NOMO-1 (cell line): Measurements from ENCODE around the gene GJC2.
A peak's percentile ranks its signal among the peaks of the same experiment; 100 is the strongest.

Experiments
- DNase-seq, 2 experiments: peaks; one replicate each; lab custom pipeline; 2025; ENCODE audit not compliant: unreplicated experiment in 2 of 2; lab: John Stamatoyannopoulos, UW

Gene GJC2

DNA sequence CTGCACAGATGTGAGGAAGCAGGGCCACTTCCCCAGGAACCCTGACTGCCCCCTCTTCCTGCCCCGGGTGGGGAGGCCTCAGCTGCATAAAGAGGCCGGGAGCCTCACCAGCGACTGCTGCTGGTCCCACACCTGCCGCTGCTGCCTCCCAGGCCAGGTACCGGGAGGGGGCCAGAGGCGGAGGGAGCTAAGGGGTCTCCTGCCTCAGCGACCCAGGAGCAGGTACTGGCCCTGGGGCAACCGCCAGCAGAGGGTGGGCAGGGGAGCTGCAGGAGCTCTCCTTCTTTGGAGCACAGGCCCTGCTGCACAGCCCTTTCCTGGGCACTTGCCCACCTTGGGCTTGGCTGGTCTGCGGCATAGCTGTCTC lies 6.8 kb downstream of the GJC2 start:
- no peak for DNase-seq

DNA sequence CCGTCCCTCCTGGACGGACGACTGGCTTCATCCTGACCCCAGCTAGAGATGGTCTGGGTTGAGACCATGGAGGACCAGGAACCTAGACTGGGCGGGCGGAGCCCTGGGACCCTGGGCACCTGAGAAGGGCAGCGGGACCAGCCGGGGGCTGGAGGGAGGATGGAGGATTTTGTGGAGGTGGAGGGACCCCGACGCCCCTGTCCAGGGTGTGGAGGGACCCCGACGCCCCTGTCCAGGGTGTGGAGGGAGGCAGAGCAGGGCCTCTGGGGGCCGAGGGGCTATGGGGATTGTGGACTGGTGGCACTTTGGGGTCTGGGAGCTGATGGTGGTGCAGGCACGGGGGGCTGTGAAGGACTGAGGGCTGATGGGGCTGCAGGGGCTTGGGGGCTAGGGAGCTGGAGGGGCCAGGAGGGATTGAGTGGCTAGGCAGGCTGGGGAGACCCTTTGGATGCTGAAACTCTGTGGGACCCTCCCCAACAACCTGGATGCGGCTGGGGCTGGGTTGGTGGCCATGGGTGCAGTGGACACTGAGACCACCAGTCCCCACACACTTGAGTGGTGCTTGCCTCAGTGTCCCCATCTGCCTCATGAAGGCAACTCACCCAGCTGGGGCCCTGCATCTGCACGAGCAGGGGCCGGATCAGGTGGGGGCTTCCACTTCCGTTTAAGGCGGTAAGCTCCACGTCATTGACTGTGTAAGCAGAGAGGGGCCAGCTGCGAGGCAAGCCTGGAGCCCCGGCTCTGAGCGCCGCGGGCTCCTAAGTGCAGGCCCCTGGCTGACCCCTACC lies 7.4 kb downstream of the GJC2 start:
- no peak for DNase-seq

DNA sequence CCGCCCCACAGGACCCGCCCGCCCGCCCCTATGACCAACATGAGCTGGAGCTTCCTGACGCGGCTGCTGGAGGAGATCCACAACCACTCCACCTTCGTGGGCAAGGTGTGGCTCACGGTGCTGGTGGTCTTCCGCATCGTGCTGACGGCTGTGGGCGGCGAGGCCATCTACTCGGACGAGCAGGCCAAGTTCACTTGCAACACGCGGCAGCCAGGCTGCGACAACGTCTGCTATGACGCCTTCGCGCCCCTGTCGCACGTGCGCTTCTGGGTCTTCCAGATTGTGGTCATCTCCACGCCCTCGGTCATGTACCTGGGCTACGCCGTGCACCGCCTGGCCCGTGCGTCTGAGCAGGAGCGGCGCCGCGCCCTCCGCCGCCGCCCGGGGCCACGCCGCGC lies 8.0 kb downstream of the GJC2 start:
- DNase-seq: no peak

DNA sequence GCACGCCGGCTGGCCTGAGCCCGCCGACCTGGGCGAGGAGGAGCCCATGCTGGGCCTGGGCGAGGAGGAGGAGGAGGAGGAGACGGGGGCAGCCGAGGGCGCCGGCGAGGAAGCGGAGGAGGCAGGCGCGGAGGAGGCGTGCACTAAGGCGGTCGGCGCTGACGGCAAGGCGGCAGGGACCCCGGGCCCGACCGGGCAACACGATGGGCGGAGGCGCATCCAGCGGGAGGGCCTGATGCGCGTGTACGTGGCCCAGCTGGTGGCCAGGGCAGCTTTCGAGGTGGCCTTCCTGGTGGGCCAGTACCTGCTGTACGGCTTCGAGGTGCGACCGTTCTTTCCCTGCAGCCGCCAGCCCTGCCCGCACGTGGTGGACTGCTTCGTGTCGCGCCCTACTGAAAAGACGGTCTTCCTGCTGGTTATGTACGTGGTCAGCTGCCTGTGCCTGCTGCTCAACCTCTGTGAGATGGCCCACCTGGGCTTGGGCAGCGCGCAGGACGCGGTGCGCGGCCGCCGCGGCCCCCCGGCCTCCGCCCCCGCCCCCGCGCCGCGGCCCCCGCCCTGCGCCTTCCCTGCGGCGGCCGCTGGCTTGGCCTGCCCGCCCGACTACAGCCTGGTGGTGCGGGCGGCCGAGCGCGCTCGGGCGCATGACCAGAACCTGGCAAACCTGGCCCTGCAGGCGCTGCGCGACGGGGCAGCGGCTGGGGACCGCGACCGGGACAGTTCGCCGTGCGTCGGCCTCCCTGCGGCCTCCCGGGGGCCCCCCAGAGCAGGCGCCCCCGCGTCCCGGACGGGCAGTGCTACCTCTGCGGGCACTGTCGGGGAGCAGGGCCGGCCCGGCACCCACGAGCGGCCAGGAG lies 8.6 kb downstream of the GJC2 start:
- DNase-seq: no peak

DNA sequence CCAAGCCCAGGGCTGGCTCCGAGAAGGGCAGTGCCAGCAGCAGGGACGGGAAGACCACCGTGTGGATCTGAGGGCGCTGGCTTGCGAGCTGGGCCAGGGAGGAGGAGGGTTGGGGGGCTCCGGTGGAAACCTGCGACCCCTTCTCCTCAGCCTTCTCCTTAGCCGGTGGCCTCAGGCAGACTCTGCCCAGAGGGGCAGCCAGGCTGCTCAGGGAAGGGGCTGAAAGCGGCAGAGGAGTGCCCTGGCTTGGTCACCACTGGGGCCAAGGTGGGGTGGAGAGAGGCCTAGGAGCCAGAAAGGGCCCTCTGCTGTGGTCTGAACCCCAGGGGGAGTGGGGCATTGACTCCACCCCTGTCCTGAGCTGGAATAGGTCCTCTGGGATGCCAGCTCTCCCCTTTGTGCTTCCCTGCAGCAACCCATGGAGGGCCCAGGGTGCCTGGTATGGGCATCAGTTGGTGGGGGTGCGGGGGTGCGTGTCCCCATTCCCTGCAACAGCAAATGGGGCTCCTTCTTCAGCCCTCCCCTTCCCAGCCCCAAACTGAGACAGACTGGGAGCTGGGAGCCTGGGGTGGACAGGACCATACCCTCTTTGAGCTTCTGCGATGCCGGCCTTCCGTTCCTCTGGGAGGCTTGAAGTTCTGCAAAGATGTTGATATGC lies 9.4 kb downstream of the GJC2 start:
- no peak for DNase-seq

DNA sequence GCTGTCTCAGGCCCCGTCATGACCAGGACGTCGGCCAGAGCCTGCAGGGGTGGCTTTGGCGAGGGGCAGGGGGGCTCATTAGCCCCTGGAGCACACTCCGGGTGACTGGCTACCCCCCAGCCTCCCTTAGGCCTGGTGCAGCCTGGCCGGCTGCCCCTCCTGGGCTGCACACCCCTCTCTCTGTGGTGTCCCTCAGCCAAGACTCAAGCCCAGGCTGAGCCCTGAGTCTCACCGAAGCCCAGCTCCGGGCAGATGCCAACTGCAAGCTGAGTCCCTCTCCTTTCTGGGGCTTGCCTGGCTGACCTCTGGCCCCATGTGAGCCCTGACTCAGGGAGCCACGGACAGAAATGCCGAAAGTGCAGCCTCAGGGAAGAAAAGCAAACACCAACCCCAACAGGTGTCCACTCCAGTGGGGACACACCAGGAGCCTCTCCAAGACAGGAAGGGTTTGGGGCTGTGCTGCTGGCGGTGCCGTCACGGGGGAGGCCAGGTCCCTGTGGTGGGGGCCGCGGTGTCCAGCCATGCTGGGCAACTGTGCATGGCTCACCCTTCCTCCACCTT lies 10.6 kb downstream of the GJC2 start:
- no peak for DNase-seq

DNA sequence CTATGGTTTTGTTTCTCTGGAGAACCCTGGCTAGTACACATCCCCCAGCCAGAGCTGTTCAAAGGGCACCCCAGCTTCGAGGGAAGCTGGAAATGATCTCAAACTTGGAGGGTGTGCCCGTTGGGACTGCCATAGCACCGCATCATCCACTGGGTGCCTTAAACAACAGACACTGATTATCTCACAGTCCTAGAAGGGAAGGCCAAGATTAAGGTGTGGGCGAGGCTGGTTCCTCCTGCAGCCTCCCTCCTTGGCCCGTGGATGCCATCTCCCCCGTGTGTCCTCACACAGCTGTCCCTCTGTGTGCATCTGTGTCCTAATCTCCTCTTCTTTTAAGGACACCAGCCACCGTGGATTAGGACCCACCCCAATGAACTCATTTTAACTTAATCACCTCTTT lies 11.6 kb downstream of the GJC2 start:
- DNase-seq: no peak

DNA sequence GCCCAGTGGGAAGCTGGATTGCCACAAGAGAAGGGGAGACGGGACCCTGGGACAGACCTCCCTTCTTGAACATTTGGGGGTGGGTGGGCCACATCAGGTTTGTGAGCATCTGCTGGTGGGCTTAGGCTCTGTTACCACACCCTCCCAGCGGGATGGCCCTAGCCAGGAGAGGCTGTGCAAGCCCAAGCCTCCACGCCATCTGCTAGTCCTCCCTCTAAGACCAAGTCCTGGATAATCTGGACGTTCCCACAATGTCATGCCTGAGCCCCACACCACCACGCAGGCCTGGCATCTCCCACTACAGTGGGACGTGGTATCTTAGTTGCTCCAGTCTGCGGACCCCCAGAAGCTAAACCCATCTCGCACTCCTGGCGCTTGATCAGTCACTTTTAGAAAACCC lies 12.1 kb downstream of the GJC2 start:
- DNase-seq: no peak

DNA sequence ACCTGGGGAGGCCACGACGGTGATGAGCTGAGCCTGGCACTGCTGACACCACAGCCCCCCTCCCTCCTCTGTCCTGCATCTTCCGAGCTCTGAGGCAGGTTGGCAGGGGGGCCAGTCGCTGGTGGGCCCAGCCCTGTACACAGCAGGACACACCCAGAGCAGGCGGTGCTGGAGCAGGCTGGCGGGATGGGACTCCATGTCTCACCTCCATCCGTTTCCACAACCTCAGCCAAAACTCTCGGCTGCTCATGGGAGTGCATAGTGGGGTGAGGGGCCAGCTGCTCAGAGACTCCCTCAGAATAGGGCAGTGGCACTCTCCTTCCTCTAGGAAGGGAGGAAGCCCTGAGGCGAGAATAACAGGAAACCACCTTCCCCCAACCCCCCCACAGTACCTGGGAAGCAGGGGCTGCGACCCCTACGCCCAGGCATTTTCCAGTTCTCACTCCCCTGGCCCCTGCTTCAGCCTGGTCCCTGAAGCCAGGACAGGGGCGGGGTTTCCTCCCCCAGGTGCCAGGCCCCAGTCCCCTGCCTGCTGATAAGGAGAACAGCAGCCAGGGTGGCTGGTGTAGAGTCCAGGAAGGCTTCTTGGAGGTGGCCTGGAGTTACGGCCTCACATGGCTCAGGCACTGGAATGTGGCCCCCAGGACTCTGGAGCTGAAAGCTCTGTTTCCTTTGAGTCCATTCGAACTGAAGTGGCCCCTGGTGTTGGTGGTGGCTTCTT lies 12.7 kb downstream of the GJC2 start:
- no peak for DNase-seq

DNA sequence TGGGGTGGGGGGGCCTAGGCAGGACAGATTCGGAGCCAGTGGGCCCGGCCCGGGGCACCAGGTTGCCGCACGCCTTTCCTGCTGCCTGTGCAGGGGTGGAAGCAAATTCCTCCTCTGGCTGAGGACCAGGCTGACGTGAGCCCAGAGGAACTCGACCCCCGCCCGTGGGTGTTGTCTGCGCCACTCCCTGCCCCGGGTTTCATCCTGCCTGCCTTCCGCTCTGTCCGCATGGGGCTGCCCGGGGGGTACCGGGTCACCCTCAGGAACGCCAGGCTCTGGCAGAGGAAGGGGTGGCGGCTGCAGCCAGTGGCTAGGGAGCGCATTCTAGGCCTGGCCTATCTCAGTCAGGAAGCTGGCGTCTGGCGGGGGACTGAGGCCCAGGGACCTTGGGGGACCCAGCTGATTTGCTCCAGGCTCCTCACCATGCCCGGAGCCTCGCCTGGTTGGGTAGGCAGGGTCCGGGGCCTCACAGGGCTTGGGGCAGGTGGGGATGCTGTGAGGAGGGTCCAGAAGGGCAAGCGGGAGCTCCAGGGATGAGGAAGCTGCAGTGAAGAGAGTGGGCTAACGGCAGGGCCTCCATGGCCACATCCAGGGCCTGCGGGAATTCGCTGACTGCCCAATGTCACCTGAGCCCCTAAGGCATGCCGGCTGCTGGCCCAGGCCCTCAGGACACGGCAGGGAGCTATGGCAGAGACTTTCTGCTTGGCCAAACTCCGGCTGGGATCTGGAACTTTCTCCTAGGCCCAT lies 13.4 kb downstream of the GJC2 start:
- DNase-seq: no peak

DNA sequence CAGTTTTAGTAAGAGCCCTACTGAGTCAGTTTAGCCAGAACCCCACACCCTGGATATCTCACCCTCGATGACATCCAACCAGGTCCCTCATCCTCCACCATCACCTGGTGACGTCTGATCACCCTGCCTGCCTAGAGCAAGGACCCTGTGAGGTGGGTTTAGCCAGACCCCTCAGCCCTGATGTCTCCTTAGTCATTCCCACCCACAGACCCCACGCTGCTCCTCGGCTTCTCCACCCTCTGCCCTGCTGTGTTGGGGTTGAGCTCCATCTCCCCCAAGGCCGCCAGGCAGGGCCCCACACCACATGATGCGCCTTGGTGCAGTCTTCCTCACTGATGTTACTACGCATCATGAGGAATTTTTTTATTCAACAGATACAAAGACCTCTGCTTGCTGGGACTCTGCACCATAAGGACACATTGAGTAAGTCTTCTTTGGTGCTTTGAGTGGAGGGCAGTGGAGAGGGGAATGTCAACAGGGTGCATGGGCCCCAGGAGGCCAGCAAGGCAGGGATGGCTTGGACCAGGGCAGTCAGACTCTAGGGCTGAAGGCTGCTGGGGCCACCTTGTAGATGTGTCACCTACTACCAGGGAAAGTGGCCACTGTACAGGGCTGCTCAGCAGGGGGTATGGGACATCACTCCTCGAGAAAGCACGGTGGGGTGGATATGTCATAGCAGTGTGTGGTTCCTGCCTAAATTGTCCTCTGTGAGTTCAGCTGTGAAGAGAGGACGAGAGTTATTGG lies 14.2 kb downstream of the GJC2 start:
- no peak for DNase-seq

DNA sequence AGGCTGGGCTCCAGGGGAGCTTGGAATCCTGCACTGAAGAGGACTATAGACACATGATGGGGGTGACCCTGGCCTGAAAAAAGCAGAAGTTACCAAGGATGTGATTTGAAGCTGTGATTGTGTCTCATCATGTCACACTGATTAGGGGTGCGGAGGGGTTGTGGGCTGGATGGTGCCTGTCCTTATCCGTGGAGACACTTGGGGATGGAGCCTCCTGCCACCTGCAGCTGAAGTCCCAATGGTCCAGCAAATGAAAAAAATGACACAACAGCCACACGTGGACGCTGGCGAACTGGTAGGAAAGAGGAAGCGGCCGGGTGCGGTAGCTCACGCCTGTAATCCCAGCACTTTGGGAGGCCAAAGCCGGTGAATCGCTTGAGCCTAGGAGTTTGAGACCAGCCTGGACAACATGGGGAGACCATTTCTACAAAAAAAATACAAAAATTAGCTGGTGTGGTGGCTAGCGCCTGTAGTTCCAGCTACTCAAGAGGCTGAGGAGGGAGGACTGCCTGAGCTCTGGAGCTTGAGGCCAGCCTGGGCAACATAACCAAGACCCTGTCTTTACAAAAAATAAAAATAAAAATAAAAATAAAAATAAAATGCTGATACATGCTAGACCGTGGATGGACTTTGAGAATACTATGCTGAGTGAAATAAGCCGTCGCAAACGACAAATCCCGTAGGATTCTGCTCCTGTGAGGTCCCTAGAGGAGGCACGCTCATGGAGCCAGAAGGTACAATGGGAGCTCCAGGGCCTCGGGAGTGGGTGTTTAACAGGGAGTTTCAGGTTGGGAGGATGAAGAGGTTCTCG lies 15.0 kb downstream of the GJC2 start:
- DNase-seq: peak; percentile 63 to 68

DNA sequence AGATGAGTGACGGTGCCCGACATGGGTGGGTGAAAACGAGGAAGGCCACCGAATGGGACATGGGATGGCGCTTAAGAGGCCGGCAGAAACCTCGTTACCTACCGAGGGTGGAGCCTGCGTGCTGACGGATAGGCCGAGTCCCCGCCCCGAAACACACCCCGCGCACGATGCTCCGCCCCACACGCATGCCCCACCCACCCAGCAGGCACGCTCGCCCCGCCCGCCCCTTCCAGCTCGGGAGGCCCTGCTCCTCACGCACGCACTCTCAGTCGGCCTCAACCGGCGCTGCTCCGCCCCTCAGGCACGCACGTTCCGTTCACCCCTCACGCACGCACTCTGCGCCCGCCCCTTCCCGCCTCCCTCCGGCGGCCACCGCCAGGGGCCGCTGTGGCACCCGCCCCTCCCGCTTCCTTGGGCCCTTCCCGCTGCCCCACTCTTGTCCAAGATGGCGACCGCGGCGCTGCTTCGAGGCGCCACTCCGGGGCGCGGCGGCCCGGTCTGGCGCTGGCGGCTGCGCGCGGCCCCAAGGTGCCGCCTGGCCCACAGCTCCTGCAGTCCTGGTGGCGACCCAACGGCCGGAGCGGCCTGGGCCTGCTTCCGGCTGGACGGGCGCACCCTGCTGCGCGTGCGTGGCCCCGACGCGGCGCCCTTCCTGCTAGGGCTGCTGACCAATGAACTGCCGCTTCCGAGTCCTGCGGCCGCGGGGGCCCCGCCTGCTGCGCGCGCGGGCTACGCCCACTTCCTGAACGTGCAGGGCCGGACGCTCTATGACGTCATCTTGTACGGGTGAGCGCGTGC lies 15.8 kb downstream of the GJC2 start, which contains the start of gene IBA57:
Gene IBA57 (plus strand): TSS at position 433 of the 798 bp plus-strand sequence. CDS start 13 bp downstream, at position 446.
- DNase-seq: peak; percentile 94 to 96

DNA sequence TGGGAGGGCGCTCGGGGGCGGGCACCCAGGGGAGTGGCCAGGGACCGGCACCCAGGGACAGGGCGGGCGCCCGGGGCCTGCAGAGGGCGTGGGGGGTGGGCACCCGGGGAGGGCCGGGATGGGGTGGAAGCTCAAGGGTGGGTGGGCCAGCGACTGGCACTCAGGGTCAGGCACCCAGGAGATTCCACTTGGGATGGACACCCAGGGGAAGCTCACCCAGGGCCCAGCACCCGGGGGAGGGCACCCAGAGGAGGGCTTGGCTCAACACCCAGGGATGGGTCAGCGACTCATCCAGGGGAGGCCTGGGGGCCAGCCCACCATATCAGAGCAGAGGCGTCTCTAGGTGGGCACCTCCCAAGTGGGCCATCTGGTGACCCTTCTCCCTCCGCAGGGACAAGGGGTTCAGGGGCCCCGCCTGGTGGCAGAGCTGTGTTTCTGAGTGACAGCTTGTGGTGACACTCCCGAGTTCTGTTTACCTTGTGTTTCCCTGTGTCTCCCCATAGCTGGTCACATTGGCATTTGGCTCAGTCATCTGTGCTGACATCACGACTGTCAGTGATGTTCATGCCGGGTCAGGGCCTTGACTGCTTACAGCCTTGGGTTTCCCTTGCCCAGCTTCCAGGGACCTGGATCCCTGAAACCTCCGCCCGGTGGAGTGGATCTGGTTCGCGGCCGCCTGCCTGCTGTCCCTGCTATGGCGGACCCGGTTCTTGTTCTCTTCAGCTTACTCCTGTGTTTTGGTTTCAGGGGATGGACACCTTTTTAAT lies 16.6 kb downstream of the GJC2 start:
- DNase-seq: peak in 1 of 2 experiments; percentile 44

DNA sequence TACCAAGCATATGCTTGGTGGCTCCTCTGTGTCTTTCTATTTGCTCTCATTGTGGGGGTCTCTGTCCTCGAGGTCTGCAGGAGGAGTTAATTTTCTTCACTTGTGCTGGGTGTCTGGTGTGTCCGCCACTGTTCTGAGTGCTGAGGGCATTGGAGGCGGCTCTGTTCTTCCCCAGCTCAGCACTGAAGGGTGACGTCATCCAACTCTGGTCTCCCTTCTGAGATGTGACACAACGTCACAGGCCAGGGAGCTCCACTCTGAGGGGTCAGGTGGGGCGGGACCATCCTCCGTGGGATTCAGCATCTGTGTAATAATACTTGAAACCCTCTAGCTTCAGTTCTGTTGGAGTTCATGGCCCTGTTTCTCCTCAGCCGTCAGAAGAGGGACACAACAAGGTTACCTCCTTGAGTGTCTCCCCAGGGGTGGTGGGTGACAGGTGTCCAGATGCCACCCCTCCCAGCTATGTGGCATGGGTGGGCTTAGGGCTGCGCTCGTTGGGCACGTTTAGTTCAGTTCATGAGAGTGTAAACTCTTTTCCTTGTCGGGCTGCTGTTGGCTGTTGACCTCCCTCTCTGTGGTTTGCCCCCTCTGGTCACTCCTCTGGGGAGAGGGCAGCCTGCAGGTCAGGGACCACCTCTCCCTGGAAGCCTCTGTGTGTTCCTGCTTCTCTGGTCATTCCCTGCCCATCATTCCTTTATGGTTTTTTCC lies 19.0 kb downstream of the GJC2 start:
- no peak for DNase-seq

DNA sequence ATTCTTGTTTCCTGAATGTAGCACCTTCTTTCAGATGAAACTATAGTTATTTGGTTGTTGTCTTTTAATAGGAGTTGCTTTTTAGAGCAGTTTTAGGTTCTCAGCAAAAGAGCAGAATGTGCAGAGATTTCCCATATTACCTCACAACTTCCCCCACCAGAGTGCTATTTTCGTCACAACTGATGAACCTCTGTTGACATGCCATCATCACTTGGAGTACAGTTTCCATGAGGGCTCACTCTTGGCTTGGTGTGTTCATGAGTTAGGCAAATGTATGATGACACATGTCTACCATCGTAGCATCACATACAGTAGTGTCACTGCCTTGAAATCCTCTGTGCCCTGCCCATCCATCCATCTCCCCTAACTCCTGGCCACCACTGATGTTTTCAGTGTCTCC lies 19.6 kb downstream of the GJC2 start:
- no peak for DNase-seq
